ENCODE measurements around the gene LSP1.
A peak's percentile ranks its signal among the peaks of the same experiment; 100 is the strongest.
"Not testable (repeated sequence)": the region's sequence is repeated elsewhere in the genome, so short reads cannot be mapped to it uniquely, and the experiment has no call there.

LSP1 gene, protein sequence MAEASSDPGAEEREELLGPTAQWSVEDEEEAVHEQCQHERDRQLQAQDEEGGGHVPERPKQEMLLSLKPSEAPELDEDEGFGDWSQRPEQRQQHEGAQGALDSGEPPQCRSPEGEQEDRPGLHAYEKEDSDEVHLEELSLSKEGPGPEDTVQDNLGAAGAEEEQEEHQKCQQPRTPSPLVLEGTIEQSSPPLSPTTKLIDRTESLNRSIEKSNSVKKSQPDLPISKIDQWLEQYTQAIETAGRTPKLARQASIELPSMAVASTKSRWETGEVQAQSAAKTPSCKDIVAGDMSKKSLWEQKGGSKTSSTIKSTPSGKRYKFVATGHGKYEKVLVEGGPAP

DNA sequence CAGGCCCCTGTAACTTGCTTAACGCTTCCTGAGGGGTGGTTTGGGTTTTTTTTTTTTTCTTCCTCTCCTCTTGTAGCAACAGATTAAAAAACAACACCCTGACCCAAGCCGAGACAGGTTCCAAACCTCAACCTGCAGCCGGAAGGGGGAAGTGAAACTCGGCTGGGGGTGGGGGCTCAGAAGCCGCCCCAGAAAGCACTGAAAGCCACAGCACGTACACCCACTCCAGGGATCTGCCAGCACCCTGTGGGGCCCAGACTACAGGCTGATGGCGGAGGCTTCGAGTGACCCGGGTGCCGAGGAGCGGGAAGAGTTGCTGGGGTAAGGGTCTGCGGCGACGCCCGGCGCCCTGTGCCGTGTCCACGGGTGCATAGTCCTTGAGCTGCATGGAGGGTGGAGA lies at the start of gene LSP1:
LSP1 (plus strand) TSS at position 208 of the 400 bp plus-strand sequence; CDS start at position 269, 61 bp downstream.
- TF ChIP-seq, protein P1, sequence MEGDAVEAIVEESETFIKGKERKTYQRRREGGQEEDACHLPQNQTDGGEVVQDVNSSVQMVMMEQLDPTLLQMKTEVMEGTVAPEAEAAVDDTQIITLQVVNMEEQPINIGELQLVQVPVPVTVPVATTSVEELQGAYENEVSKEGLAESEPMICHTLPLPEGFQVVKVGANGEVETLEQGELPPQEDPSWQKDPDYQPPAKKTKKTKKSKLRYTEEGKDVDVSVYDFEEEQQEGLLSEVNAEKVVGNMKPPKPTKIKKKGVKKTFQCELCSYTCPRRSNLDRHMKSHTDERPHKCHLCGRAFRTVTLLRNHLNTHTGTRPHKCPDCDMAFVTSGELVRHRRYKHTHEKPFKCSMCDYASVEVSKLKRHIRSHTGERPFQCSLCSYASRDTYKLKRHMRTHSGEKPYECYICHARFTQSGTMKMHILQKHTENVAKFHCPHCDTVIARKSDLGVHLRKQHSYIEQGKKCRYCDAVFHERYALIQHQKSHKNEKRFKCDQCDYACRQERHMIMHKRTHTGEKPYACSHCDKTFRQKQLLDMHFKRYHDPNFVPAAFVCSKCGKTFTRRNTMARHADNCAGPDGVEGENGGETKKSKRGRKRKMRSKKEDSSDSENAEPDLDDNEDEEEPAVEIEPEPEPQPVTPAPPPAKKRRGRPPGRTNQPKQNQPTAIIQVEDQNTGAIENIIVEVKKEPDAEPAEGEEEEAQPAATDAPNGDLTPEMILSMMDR (IDR thresholded peaks at IDR 0.05; ENCODE audit: insufficient read depth, low read depth, low read length, missing control alignments) = no peak
- DNase-seq (ENCODE audit: low read depth) = peak; percentile 98
- H3K4me3 ChIP-seq (ENCODE audit: low read depth, low read length) = peak within 1 kb of the TSS; percentile 80

- H3K4me3 ChIP-seq (ENCODE audit: low read depth, low read length) = no peak overlapping the region
- DNase-seq (ENCODE audit: low read depth) = no peak
- TF ChIP-seq, protein P1 (IDR thresholded peaks at IDR 0.05; ENCODE audit: insufficient read depth, low read depth, low read length, missing control alignments) = no peak
These were observed 49.6 kb upstream of the LSP1 start for GRCh38 chr11:1803246-1803645.

- DNase-seq (ENCODE audit: low read depth); H3K4me3 ChIP-seq (ENCODE audit: low read depth, low read length): not testable (repeated sequence)
These were observed 48.9 kb upstream of the LSP1 start for GRCh38 chr11:1803835-1804519.

DNA sequence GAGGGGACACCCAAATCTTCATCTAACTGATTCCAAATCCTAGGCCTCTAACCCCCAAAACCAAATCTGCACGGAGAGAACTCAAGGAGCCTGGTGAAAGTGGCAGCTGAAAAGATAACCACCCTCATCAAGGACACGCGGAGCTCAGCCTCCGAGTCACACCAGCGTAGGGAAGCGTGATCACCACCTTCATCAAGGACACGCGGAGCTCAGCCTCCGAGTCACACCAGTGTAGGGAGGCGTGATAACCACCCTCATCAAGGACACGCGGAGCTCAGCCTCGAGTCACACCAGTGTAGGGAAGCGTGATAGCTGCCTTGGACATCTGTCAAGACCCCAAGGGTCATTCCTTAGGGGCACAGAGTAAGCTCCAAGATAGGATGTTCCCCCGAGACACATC lies 47.4 kb upstream of the LSP1 start:
- DNase-seq (ENCODE audit: low read depth) = no peak
- no peak overlapping the region for H3K4me3 ChIP-seq (ENCODE audit: low read depth, low read length)
- TF ChIP-seq, protein P1 (IDR thresholded peaks at IDR 0.05; ENCODE audit: insufficient read depth, low read depth, low read length, missing control alignments) = no peak

DNA sequence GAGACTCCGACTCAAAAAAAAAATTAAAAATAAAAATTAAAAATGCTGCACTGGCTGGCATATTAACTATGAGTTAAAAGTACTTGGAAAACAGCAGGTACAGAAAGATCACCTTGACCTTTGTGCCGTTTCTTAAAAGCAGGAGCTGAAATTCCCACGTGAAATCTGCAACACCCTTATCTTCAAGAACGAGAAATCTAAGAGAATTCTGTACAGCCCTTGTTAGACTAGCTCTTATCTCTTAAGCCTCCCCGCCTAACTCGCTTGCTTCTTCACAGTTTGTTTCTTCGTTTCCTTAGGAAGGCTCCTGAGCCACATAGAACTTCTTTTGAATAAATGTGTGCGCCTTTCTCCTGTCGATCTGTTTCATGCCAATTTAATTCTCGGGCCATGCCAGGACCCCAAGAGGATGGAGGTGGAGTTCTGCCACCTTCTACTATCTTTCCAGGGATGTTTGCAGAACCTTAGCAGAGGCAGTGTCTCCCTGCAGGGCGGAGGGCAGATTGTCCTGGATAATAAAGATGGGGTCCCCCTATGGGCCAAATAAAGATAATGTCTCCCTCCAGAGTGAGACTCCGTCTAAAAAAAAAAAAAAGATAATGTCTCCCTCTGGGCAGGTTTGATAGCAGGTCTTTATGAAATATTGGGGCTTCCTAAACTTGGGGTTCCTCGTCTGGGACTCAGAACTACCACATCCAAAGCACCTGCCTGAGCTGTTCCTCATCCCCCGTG lies 45.5 kb upstream of the LSP1 start:
- TF ChIP-seq, protein P1 (IDR thresholded peaks at IDR 0.05; ENCODE audit: insufficient read depth, low read depth, low read length, missing control alignments) = no peak
- H3K4me3 ChIP-seq (ENCODE audit: low read depth, low read length) = no peak overlapping the region
- no peak for DNase-seq (ENCODE audit: low read depth)

DNA sequence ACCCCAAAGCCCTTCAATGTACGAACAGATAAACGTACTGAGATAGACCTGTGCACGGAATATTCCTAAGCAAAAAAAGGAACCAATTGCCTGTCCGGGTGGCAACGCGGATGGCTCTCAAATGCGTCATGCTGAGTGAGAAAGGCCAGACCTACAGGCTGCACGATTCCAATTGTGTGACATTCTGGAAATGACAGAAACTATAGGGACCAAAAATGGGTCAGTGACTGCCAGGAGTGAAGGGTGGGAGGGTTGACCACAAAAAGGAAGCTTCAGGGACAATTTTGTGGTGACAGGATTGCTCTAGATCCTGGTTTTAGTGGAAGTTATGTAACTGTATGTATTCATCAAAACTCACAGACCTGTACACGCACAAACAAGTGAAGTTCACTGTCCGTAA lies 42.1 kb upstream of the LSP1 start:
- no peak for DNase-seq (ENCODE audit: low read depth)
- H3K4me3 ChIP-seq (ENCODE audit: low read depth, low read length) = no peak overlapping the region
- TF ChIP-seq, protein P1 (IDR thresholded peaks at IDR 0.05; ENCODE audit: insufficient read depth, low read depth, low read length, missing control alignments) = no peak

- no peak for DNase-seq (ENCODE audit: low read depth)
- TF ChIP-seq, protein P1 (IDR thresholded peaks at IDR 0.05; ENCODE audit: insufficient read depth, low read depth, low read length, missing control alignments) = no peak
- H3K4me3 ChIP-seq (ENCODE audit: low read depth, low read length) = no peak overlapping the region
These were observed 40.6 kb upstream of the LSP1 start for GRCh38 chr11:1812274-1812673.
